ENCODE measurements around the gene CTSE.

CTSE gene

GRCh38 chr1:205971082-205971481 lies 52.6 kb downstream of the CTSE start:
- no peak for DNase-seq (ENCODE audit: low read depth)

GRCh38 chr1:205970486-205970885 lies 53.2 kb downstream of the CTSE start:
- no peak for DNase-seq (ENCODE audit: low read depth)

GRCh38 chr1:205969229-205969628 lies 54.5 kb downstream of the CTSE start:
- DNase-seq (ENCODE audit: low read depth): no peak

GRCh38 chr1:205967554-205968335 lies 56.0 kb downstream of the CTSE start:
- no peak for DNase-seq (ENCODE audit: low read depth)

- DNase-seq (ENCODE audit: low read depth): no peak
Measured at GRCh38 chr1:205965036-205965884, 58.4 kb downstream of the CTSE start.

DNA sequence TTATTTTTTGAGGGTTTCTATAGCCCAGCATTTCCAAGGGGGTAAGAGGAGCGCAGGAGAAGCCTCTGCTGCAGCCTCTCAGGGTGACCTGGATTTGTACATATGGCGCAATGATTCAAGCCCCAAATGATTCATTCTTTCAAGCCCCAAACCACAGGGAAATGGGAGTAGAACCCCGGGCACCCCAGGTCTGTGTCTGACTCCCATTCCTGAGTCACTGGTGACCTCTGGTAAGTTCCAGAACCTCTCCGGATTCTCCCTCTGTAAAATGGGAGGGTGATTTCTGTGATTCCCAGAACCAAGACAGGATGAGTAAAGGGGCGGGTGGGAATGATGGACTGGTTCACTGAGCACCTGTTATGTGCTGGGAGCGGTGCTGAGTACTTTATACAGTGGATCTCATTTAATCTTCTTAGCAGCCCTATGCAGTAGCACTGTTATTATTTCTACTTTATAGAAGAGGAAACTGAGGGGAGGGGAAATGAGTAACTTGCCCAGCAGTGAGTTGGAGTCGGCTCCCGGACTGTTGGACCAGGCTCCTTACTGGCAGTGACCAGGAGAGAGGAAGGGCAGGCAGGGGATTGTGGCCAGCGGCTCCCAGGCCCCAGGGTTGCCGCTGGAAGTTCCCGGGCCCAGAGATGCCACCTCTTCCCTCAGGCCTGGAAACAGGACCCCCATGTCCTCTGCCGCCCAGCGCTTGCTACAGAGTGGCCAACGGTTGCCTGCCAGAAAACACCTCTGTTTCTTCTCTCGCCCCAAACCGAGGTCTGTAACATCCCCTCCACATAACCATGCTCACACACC lies 60.1 kb downstream of the CTSE start:
- DNase-seq (ENCODE audit: low read depth): no peak

DNA sequence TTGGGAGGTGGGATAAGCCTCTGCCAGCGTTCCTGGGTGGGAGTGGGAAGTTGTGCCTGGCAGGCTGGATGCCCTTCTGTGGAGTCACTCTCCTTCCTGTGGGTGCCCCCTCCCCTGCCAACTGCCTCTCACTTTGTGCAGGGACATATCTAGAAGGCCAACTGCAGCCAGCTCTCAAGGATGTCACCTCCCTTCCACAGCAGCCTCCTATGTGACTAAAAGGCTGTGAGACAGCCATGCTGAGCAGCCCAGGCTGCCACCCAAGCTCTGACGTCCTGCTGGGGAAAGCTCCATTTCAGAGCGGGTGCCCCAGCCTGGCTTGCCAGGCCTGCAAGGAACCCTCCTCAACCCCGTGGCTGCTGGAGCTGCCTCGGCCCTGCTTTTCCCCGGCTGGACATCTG lies 60.9 kb downstream of the CTSE start:
- no peak for DNase-seq (ENCODE audit: low read depth)

DNA sequence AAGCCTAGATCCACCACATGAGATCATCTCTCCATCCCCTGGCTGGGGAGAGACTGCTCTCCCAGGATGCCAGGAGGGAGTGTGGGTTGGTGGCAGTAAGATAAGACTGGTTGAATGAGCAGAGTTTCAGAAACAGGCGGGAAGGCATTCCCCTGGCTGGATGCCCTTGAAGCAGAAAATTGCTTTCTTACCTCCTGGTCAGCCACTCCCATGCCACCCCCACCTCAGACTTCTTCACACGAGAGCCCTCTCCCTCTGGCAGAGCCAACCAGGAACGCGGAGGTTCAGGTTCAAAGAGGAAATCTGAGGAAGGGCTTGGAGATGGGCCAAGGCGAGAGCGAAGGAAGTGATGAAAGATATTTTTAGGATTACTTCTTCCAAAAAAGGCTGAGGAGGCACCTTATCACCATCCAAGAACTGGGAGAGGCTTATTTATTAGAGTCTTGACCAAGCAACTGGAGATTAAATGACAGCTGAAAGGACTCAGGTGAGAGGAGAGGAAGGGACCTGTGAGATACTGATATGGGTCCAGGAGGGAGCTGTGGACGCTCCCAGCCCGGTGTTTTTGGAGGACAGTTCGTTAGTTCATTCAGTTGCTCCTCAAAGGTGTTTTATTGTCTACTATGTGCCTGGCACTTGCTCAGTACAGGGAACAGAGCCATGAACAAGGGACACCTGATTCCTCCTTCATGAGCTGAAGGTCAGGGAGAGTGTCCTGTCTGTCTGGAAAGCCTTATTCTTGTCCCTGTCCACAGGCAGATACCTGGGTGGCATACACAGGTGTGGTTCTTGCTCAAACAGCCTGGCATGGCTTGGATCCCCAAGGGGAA lies 61.5 kb downstream of the CTSE start:
- DNase-seq (ENCODE audit: low read depth): no peak

DNA sequence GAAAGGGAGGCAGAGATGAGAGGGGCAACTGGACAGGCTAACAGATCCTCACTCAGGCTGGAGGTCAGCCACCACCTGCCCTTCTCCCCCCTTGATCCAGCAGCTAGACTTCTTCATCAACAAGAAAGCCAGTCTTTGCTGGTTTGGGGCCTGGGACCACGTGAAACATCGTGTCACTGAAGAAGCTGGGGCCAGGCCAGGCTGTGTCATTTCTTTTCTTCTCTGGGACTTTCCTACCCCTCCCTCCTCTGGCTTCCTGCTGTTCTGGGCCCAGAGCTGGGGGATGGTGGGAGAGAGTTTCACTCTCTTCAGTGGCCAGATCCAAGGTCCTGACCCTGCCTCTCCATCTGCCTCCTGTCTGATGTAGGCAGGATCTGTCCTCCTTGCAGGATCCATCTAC lies 62.3 kb downstream of the CTSE start:
- no peak for DNase-seq (ENCODE audit: low read depth)

GRCh38 chr1:205959789-205960188 lies 63.9 kb downstream of the CTSE start:
- no peak for DNase-seq (ENCODE audit: low read depth)

Data from stimulated activated CD8-positive, alpha-beta memory T cell treated with anti-CD3 and anti-CD28 coated beads, Interleukin-12 subunit alpha, Interleukin-12 subunit beta, amount 100 ng/mL, for 4 hours (primary cell).